GM12878 (cell line): ENCODE measurements around the gene ZSWIM3. TPM values are rescaled to one million over a fixed set of nuclear protein-coding genes. Genes with fewer than 3 reads are reported as not detected.

Experiments
- ATAC-seq: fragments of 200-7000 bp; cut with Tn5 transposase; 3 replicates; pipeline ENCODE4 v1.9.1; 2020; ENCODE audit warnings: mild to moderate bottlenecking, moderate library complexity
- BruUV-seq: library from RNA; stranded (reverse); fragments of 400-500 nt; replicated peaks from 2 replicates; lab custom pipeline; 2021; lab: Mats Ljungman, UMichigan
- CTCF ChIA-PET: fragments of 300-600 bp; sonication (Branson Sonifier 250); formaldehyde crosslinking; extraction: SDS; loops from one replicate; lab custom pipeline; 2021; ENCODE audit warnings: inconsistent platforms; lab: Yijun Ruan, JAX
- POLR2A ChIA-PET: fragments of 350-600 bp; formaldehyde crosslinking; extraction: SDS; loops from one replicate; lab custom pipeline; 2021; ENCODE audit warnings: inconsistent platforms; lab: Charles Lee
- RAD21 ChIA-PET: fragments of 300-600 bp; sonication (Branson Sonifier 250); formaldehyde crosslinking; loops from one replicate; lab custom pipeline; 2023; ENCODE audit warnings: antibody characterized with exemption; ENCODE audit not compliant: unreplicated experiment; lab: Charles Lee
- SMC1A ChIA-PET: fragments of 300-600 bp; sonication (Branson Sonifier 250); formaldehyde crosslinking; loops from one replicate; lab custom pipeline; 2023; ENCODE audit not compliant: unreplicated experiment, uncharacterized antibody; lab: Charles Lee
- DNase-seq: peaks from one replicate; pipeline ENCODE4 v3.0.0-alpha.2; 2011; ENCODE audit warnings: low read depth, low spot score
- FAIRE-seq: peaks from 3 replicates; lab custom pipeline; 2011; peaks lifted over from hg19 to GRCh38; lab: Jason Lieb, UNC
- H2AFZ ChIP-seq: 2 replicates; pipeline ENCODE4 v1.6.0; 2011; ENCODE audit warnings: low read depth, low read length, control low read depth; ENCODE audit not compliant: control insufficient read depth
- H3K27ac ChIP-seq: 2 replicates; pipeline ENCODE4 v1.5.1; 2011; ENCODE audit warnings: control low read depth; ENCODE audit not compliant: control insufficient read depth, insufficient read depth
- H3K27me3 ChIP-seq, 2 experiments: replicated peaks in 1 of 2; 2 replicates each; pipeline versions ENCODE4 v1.6.0 to v1.6.1; 2011; ENCODE audit warnings: low read length in 1 of 2; ENCODE audit not compliant: control insufficient read depth in 2 of 2, insufficient read depth in 2 of 2
- H3K36me3 ChIP-seq, 2 experiments: 2 replicates each; pipeline ENCODE4 v1.5.1; 2011; ENCODE audit warnings: low read length in 1 of 2; ENCODE audit not compliant: control insufficient read depth in 2 of 2, insufficient read depth in 2 of 2
- H3K4me1 ChIP-seq: 2 replicates; pipeline ENCODE4 v1.6.1; 2011; ENCODE audit warnings: mild to moderate bottlenecking, low read length, moderate library complexity, mixed read lengths; ENCODE audit not compliant: control insufficient read depth, insufficient read depth
- H3K4me2 ChIP-seq: 2 replicates; pipeline ENCODE4 v1.6.0; 2011; ENCODE audit warnings: control low read depth; ENCODE audit not compliant: control insufficient read depth, insufficient read depth
- H3K4me3 ChIP-seq: fragments of 200-600 bp; sonication (generic); 2 replicates; pipeline ENCODE4 v1.5.1; 2016
- H3K79me2 ChIP-seq: 2 replicates; pipeline ENCODE4 v1.6.0; 2011; ENCODE audit warnings: low read length; ENCODE audit not compliant: control insufficient read depth, insufficient read depth
- H3K9ac ChIP-seq: 2 replicates; pipeline ENCODE4 v1.8.0; 2011; ENCODE audit warnings: low read length, control low read depth, mixed read lengths; ENCODE audit not compliant: control insufficient read depth, insufficient read depth
- H3K9me3 ChIP-seq: replicated peaks from 3 replicates; pipeline ENCODE4 v1.5.1; 2011; ENCODE audit warnings: mild to moderate bottlenecking, low read length; ENCODE audit not compliant: control insufficient read depth, insufficient read depth
- H4K20me1 ChIP-seq: 2 replicates; pipeline ENCODE4 v1.6.0; 2011; ENCODE audit not compliant: control insufficient read depth, insufficient read depth
- ATF7 ChIP-seq: fragments of 450-650 bp; IDR thresholded peaks from 2 replicates; pipeline ENCODE4 v1.6.1; 2016; ENCODE audit warnings: low read depth, mild to moderate bottlenecking
- CREM ChIP-seq: IDR thresholded peaks from 2 replicates; pipeline ENCODE4 v1.6.1; 2014; ENCODE audit warnings: antibody characterized with exemption, low read depth
- E2F8 ChIP-seq: fragments of 450-650 bp; IDR thresholded peaks from 2 replicates; pipeline ENCODE4 v1.6.1; 2018; ENCODE audit warnings: mild to moderate bottlenecking, low read depth, moderate library complexity; ENCODE audit not compliant: partially characterized antibody
- EED ChIP-seq: sonication (generic); IDR thresholded peaks from 2 replicates; pipeline ENCODE4 v1.6.1; 2016; ENCODE audit warnings: antibody characterized with exemption, low read depth
- EP300 ChIP-seq, 2 experiments: fragments of 150-350 bp in 1 of 2; IDR thresholded peaks; 2 replicates each; pipeline ENCODE4 v1.6.1; 2011 to 2012; ENCODE audit warnings: low read depth in 2 of 2, low read length in 2 of 2, borderline replicate concordance in 1 of 2, improper control_type of control experiment in 1 of 2, inconsistent platforms in 1 of 2; ENCODE audit not compliant: control insufficient read depth in 1 of 2
- HDAC2 ChIP-seq: fragments of 200-600 bp; sonication (generic); IDR thresholded peaks from 2 replicates; pipeline ENCODE4 v1.6.1; 2017
- MTA3 ChIP-seq: IDR thresholded peaks from 2 replicates; pipeline ENCODE4 v1.6.1; 2012; ENCODE audit warnings: low read length, inconsistent platforms, borderline replicate concordance
- NFXL1 ChIP-seq: fragments of 450-650 bp; IDR thresholded peaks from 2 replicates; pipeline ENCODE4 v1.6.1; 2017; ENCODE audit warnings: antibody characterized with exemption, mild to moderate bottlenecking, borderline replicate concordance
- PAX8 ChIP-seq: fragments of 450-650 bp; IDR thresholded peaks from 2 replicates; pipeline ENCODE4 v1.6.1; 2017; ENCODE audit warnings: mild to moderate bottlenecking, moderate library complexity
- POU2F2 ChIP-seq: IDR thresholded peaks from 3 replicates; pipeline ENCODE4 v1.6.1; 2011; ENCODE audit warnings: low read depth, mild to moderate bottlenecking, low read length, borderline replicate concordance
- SMC3 ChIP-seq: IDR thresholded peaks from 2 replicates; pipeline ENCODE4 v1.6.1; 2011; ENCODE audit warnings: low read length, improper control_type of control experiment, borderline replicate concordance
- TARDBP ChIP-seq: IDR thresholded peaks from 2 replicates; pipeline ENCODE4 v1.6.1; 2016; ENCODE audit warnings: borderline replicate concordance
- TBL1XR1 ChIP-seq: IDR thresholded peaks from 2 replicates; pipeline ENCODE4 v1.6.1; 2012; ENCODE audit warnings: low read depth, low read length, improper control_type of control experiment
- ZBTB33 ChIP-seq: fragments of 450-650 bp; IDR thresholded peaks from 2 replicates; pipeline ENCODE4 v1.6.1; 2017; ENCODE audit warnings: mild to moderate bottlenecking
- ZNF24 ChIP-seq: fragments of 450-650 bp; IDR thresholded peaks from 2 replicates; pipeline ENCODE4 v1.6.1; 2017; ENCODE audit warnings: antibody characterized with exemption, mild to moderate bottlenecking
- WGBS: methylation state at CpG from one replicate; pipeline ENCODE4 v1.1.6; 2016; ENCODE audit warnings: low lambda C conversion rate; ENCODE audit not compliant: insufficient replicate concordance, insufficient coverage; ENCODE audit errors: missing lambda C conversion rate; 5-methylcytosine and 5-hydroxymethylcytosine counted together
- in situ Hi-C: fragments of 300-500 bp; cut with MboI; formaldehyde crosslinking; loops from 9 replicates; pipeline ENCODE4 v1.14.3; 2018; ENCODE audit warnings: mixed read lengths
- intact Hi-C: fragments of 100-400 bp; cut with micrococcal nuclease; formaldehyde crosslinking; loops from one replicate; pipeline ENCODE4 v1.14.2; 2022; ENCODE audit not compliant: unreplicated experiment
- polyA plus RNA-seq, 11 experiments: library from polyadenylated mRNA; depleted of rRNA in 4 of 11; unstranded in 6 of 11; stranded (reverse) in 5 of 11; fragments of >200 nt; fragmentation: Nextera tagmentation in 4 of 11; fragmentation: Illumina TruSeq in 1 of 11; extraction: Ambion mirVana in 4 of 11; extraction: Trizol in 1 of 11; gene quantifications; 1 replicate in 1 of 11; 2 replicates in 10 of 11; pipeline versions ENCODE4 v1.2.1 to v1.2.3, GENCODE V29; 2011 to 2016; ENCODE audit warnings: inconsistent platforms in 2 of 11, missing spikeins in 2 of 11, low read depth in 1 of 11
- total RNA-seq, 4 experiments: library from RNA; depleted of rRNA in 3 of 4; stranded (reverse); fragments of >200 nt in 3 of 4; fragmentation: Illumina TruSeq in 1 of 4; extraction: Trizol in 1 of 4; gene quantifications; 2 replicates each; pipeline versions ENCODE4 v1.2.1 to v1.2.3, GENCODE V29; 2013 to 2021
- TF ChIP-seq, protein P1 (sequence below): fragments of 450-650 bp; IDR thresholded peaks from 2 replicates; pipeline ENCODE4 v1.6.1; 2017; ENCODE audit warnings: low read depth, mild to moderate bottlenecking, moderate library complexity

The ZSWIM3 gene
- total and polyA plus RNA-seq, 10 of the 15 experiments (the other 5 are each of a cell fraction or from before 2014, with no cell fraction given) = 1.6 to 5.1 (median 4.2) TPM

GRCh38 chr20:45818239-45818638 is 39.2 kb upstream of the ZSWIM3 start (continued):
- TF ChIP-seq, protein P1, sequence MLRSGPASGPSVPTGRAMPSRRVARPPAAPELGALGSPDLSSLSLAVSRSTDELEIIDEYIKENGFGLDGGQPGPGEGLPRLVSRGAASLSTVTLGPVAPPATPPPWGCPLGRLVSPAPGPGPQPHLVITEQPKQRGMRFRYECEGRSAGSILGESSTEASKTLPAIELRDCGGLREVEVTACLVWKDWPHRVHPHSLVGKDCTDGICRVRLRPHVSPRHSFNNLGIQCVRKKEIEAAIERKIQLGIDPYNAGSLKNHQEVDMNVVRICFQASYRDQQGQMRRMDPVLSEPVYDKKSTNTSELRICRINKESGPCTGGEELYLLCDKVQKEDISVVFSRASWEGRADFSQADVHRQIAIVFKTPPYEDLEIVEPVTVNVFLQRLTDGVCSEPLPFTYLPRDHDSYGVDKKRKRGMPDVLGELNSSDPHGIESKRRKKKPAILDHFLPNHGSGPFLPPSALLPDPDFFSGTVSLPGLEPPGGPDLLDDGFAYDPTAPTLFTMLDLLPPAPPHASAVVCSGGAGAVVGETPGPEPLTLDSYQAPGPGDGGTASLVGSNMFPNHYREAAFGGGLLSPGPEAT = no peak
- TF ChIP-seq, all 136 proteins: peak for 0

DNA sequence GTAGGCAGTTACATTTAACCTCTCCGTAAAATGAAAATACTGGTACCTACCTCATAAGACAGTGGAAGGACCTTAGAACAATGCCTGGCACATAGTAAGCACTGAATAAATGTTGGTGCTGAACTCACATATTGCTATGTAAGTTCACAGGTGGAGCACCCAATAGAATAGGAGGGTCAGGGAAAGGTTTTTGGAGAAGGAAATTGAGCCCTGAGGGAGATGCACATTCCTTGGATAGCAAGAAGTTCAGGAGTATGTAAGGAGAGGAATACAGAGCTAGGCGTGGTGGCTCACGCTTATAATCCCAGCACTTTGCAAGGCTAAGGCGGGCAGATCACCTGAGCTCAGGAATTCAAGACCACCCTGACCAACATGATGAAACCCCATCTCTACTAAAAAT is 37.9 kb upstream of the ZSWIM3 start:
- ChIA-PET POLR2A (interaction anchor here (0.6 kb wide), 1 partner anchor 406 kb away, joined by 6 read pairs; no protein-coding TSS in a partner anchor), CTCF (interaction anchor here (1.4 kb wide), 1 partner anchor 168 kb away, joined by 3 read pairs; no protein-coding TSS in a partner anchor), SMC1A (interaction anchor here (1.1 kb wide), 1 partner anchor 12 kb away, joined by 3 read pairs; no protein-coding TSS in a partner anchor), RAD21 (interaction anchor here (0.9 kb wide), 1 partner anchor 11 kb away, joined by 3 read pairs; no protein-coding TSS in a partner anchor)
- 95% methylated on average over 4 of the region's 4 CpGs for WGBS
- Histone ChIP-seq H3K4me2 (no peak overlapping the region), H3K36me3 (peaks cover 8 to 9% of the 10 kb centered on the region in 2 experiments), H3K4me3 (no peak overlapping the region), H3K9me3 (no peaks in the 10 kb centered on the region), H3K27ac (no peak overlapping the region), H3K4me1 (peaks cover 5% of the 10 kb centered on the region; the same call in 1 of the 2 replicates), H3K79me2 (peaks cover 1% of the 10 kb centered on the region), H4K20me1 (no peaks in the 10 kb centered on the region), H2AFZ (no peak overlapping the region), H3K27me3 (no peaks in the 10 kb centered on the region; a peak in 2 of 4 replicates), H3K9ac (no peak overlapping the region)
- BruUV-seq = no TSS peak
- no peak for ATAC-seq
- FAIRE-seq = no peak
- intact Hi-C loops (no loop called here), in situ Hi-C loops (loop anchor here (25.0 kb wide), 1 partner anchor 543 kb away; no protein-coding TSS in a partner anchor)
- no peak for TF ChIP-seq ZNF24
- TF ChIP-seq EP300 (IDR thresholded peaks at IDR 0.05; ENCODE audit: borderline replicate concordance in 1 of 2, control insufficient read depth in 1 of 2, low read depth in 2 of 2, low read length in 2 of 2) = no peak
- TF ChIP-seq ZBTB33 = no peak
- no peak for TF ChIP-seq CREM
- TF ChIP-seq PAX8 = no peak
- no peak for TF ChIP-seq NFXL1
- TF ChIP-seq EED = no peak
- no peak for TF ChIP-seq TBL1XR1
- TF ChIP-seq TARDBP = no peak
- TF ChIP-seq SMC3 = no peak
- TF ChIP-seq POU2F2 = no peak
- no peak for TF ChIP-seq E2F8
- no peak for TF ChIP-seq ATF7
- no peak for TF ChIP-seq MTA3
- no peak for TF ChIP-seq HDAC2
- no peak for DNase-seq
